ENCODE data around the gene FAM170B.

Gene FAM170B

GRCh38 chr10:49116509-49117375 is 17.1 kb downstream of the FAM170B start (continued):
- TF ChIP-seq ZNF169 (tag by site-specific recombination; IDR thresholded peaks at IDR 0.05) (no peak), CTCF (tag by site-specific recombination; IDR thresholded peaks at IDR 0.05) (no peak), ZNF776 (tag by site-specific recombination; IDR thresholded peaks at IDR 0.05; ENCODE audit: borderline replicate concordance) (no peak), YY2 (tag by site-specific recombination; IDR thresholded peaks at IDR 0.05) (no peak), KLF1 (tag by site-specific recombination; IDR thresholded peaks at IDR 0.05) (no peak)

GRCh38 chr10:49115796-49116508 is 17.9 kb downstream of the FAM170B start:
- H3K9me3 ChIP-seq (ENCODE audit: control insufficient read depth, insufficient read depth, low read depth, low read length) = no peaks in the 10 kb centered on the region
- no peak overlapping the region for H3K4me3 ChIP-seq (ENCODE audit: low read depth, low read length)
- CTCF ChIA-PET = no interaction called here
- TF ChIP-seq ZNF155 (tag by site-specific recombination; IDR thresholded peaks at IDR 0.05) = no peak
- TF ChIP-seq PRDM6 (tag by site-specific recombination; IDR thresholded peaks at IDR 0.05) = no peak
- TF ChIP-seq TRIM28 (IDR thresholded peaks at IDR 0.05; ENCODE audit: borderline replicate concordance, low read length) = no peak
- TF ChIP-seq ZNF140 (tag by site-specific recombination; IDR thresholded peaks at IDR 0.05) = no peak
- TF ChIP-seq ZNF580 (tag by site-specific recombination; IDR thresholded peaks at IDR 0.05) = no peak
- TF ChIP-seq ZNF157 (tag by site-specific recombination; IDR thresholded peaks at IDR 0.05) = no peak
- H3K27ac ChIP-seq (ENCODE audit: extremely low read depth, low read depth, low read length) = no peak overlapping the region
- POLR2A ChIA-PET = interaction anchor here (0.5 kb wide), 1 partner anchor 11 kb away, joined by 3 read pairs; no protein-coding TSS in a partner anchor
- no peaks in the 10 kb centered on the region for H3K36me3 ChIP-seq (ENCODE audit: control insufficient read depth in 2 of 2, insufficient read depth in 1 of 2, low read length in 2 of 2)
- no peaks in the 10 kb centered on the region; the same call in 1 of the 2 replicates for H3K4me1 ChIP-seq (ENCODE audit: control insufficient read depth, insufficient read depth, low read length)

- H3K27ac ChIP-seq (ENCODE audit: extremely low read depth, low read depth, low read length) = no peak within 1 kb of the TSS
- H3K4me3 ChIP-seq (ENCODE audit: low read depth, low read length) = peak within 1 kb of the TSS; percentile 47
- no peaks in the 10 kb centered on the region for H3K36me3 ChIP-seq (ENCODE audit: control insufficient read depth in 2 of 2, insufficient read depth in 1 of 2, low read length in 2 of 2)
- no peaks in the 10 kb centered on the region; the same call in 1 of the 2 replicates for H3K4me1 ChIP-seq (ENCODE audit: control insufficient read depth, insufficient read depth, low read length)
- ChIA-PET CTCF (no interaction called here), POLR2A (interaction anchor here (0.5 kb wide), 1 partner anchor 10 kb away, joined by 3 read pairs; no protein-coding TSS in a partner anchor)
- no peaks in the 10 kb centered on the region for H3K9me3 ChIP-seq (ENCODE audit: control insufficient read depth, insufficient read depth, low read depth, low read length)
- 0 out of 2 replicates have a peak, but pooled peaks have one; percentile 25 for TF ChIP-seq ZIC2 (tag by site-specific recombination; IDR thresholded peaks at IDR 0.05)
- TF ChIP-seq ZNF792 (tag by site-specific recombination; IDR thresholded peaks at IDR 0.05) = no peak
- no peak for TF ChIP-seq ZSCAN23 (tag by site-specific recombination; IDR thresholded peaks at IDR 0.05)
- no peak for TF ChIP-seq ZNF37A (tag by site-specific recombination; IDR thresholded peaks at IDR 0.05)
- no peak for TF ChIP-seq ZNF280C (tag by site-specific recombination; IDR thresholded peaks at IDR 0.05)
- TF ChIP-seq ZNF146 (tag by site-specific recombination; IDR thresholded peaks at IDR 0.05) = no peak
- TF ChIP-seq ZNF148 (tag by site-specific recombination; IDR thresholded peaks at IDR 0.05; ENCODE audit: borderline replicate concordance) = no peak
- TF ChIP-seq ZNF701 (tag by site-specific recombination; IDR thresholded peaks at IDR 0.05) = no peak
- TF ChIP-seq ZNF488 (tag by site-specific recombination; IDR thresholded peaks at IDR 0.05) = no peak
- TF ChIP-seq SETDB1 (IDR thresholded peaks at IDR 0.05; ENCODE audit: insufficient read length, low read length) = no peak
These were observed 18.6 kb downstream of the FAM170B start, which contains the start of gene VSTM4 for GRCh38 chr10:49115015-49115795. TSS of gene VSTM4 (minus strand) at chr10:49115522. CDS start at chr10:49115485, 37 bp downstream.
